Right atrium auricular region (tissue), 2 donors: ENCODE data around the gene ZNF654. TPM values are rescaled to one million over a fixed set of nuclear protein-coding genes. Genes with fewer than 3 reads are reported as not detected.

ENCODE experiments used
- DNase-seq: peaks from one replicate; pipeline ENCODE4 v3.0.0-alpha.2; 2019; ENCODE audit warnings: low spot score
- H3K27ac ChIP-seq, 2 donors: fragments of 200-600 bp; sonication (generic); 1 replicate in 1 of 2; 2 replicates in 1 of 2; pipeline ENCODE4 v1.5.1; 2016 to 2019
- H3K27me3 ChIP-seq, 2 donors: fragments of 200-600 bp; sonication (generic); one replicate each; pipeline versions ENCODE4 v1.5.1 to v1.6.0; 2017 to 2019
- H3K36me3 ChIP-seq: fragments of 200-600 bp; sonication (generic); one replicate; pipeline ENCODE4 v1.5.1; 2016
- H3K4me1 ChIP-seq, 2 donors: fragments of 200-600 bp; sonication (generic); one replicate each; pipeline versions ENCODE4 v1.5.1 to v1.6.0; 2017 to 2019
- H3K4me3 ChIP-seq, 2 donors: fragments of 200-600 bp; sonication (generic); 1 replicate in 1 of 2; 2 replicates in 1 of 2; pipeline ENCODE4 v1.5.1; 2017 to 2019; ENCODE audit warnings: mild to moderate bottlenecking in 1 of 2, moderate library complexity in 1 of 2
- H3K9me3 ChIP-seq, 2 donors: fragments of 200-600 bp; sonication (generic); one replicate each; pipeline ENCODE4 v1.5.1; 2019
- CTCF ChIP-seq, 2 donors: fragments of 200-600 bp; sonication (generic); IDR thresholded peaks; one replicate each; pipeline ENCODE4 v1.5.1; 2019; ENCODE audit warnings: antibody characterized with exemption in 2 of 2
- total RNA-seq, 2 donors: library from RNA; depleted of rRNA; stranded (reverse); fragments of >200 nt; gene quantifications; one replicate each; pipeline ENCODE4 v1.1.0, GENCODE V29; 2016

Gene ZNF654
- total RNA-seq, 2 donors from 2014 or later = 6.8 to 7.2 TPM

GRCh38 chr3:88028876-88029275, 30.2 kb upstream of the ZNF654 start:
- peaks cover 0 to 13% of the 10 kb centered on the region in 2 donors for H3K9me3 ChIP-seq
- H3K27ac ChIP-seq = no peak overlapping the region
- no peak for TF ChIP-seq CTCF (IDR thresholded peaks at IDR 0.05)
- DNase-seq = no peak
- H3K27me3 ChIP-seq = no peaks in the 10 kb centered on the region
- no peak overlapping the region for H3K4me3 ChIP-seq
- peaks cover 0 to 6% of the 10 kb centered on the region in 2 donors for H3K4me1 ChIP-seq
- H3K36me3 ChIP-seq = no peaks in the 10 kb centered on the region

- TF ChIP-seq CTCF (IDR thresholded peaks at IDR 0.05) = no peak
- DNase-seq = no peak
- H3K4me3 ChIP-seq = no peak overlapping the region
- peaks cover 0 to 6% of the 10 kb centered on the region in 2 donors for H3K4me1 ChIP-seq
- no peak overlapping the region for H3K27ac ChIP-seq
- no peaks in the 10 kb centered on the region for H3K27me3 ChIP-seq
- H3K9me3 ChIP-seq = peaks cover 0 to 13% of the 10 kb centered on the region in 2 donors
- H3K36me3 ChIP-seq = no peaks in the 10 kb centered on the region
Observed at GRCh38 chr3:88030210-88030609, 28.8 kb upstream of the ZNF654 start.

GRCh38 chr3:88031642-88032077, 27.4 kb upstream of the ZNF654 start:
- H3K36me3 ChIP-seq = no peaks in the 10 kb centered on the region
- peak overlapping the region; percentile 8 to 55 for H3K27ac ChIP-seq

GRCh38 chr3:88032245-88032644, 26.8 kb upstream of the ZNF654 start:
- Histone ChIP-seq H3K9me3 (no peaks in the 10 kb centered on the region), H3K4me1 (peaks cover 0 to 6% of the 10 kb centered on the region in 2 donors), H3K27me3 (no peaks in the 10 kb centered on the region), H3K4me3 (peak overlapping the region in 1 of 2 donors; percentile 40), H3K27ac (peak overlapping the region; percentile 8 to 55), H3K36me3 (no peaks in the 10 kb centered on the region)
- TF ChIP-seq CTCF (IDR thresholded peaks at IDR 0.05) = no peak
- DNase-seq = no peak

More at GRCh38 chr3:88031642-88032077, 27.4 kb upstream of the ZNF654 start:
- TF ChIP-seq CTCF (IDR thresholded peaks at IDR 0.05) = no peak
- DNase-seq = no peak
- Histone ChIP-seq H3K9me3 (peaks cover 0 to 4% of the 10 kb centered on the region in 2 donors), H3K27me3 (no peaks in the 10 kb centered on the region), H3K4me3 (peak overlapping the region; percentile 27 to 40), H3K4me1 (peaks cover 0 to 6% of the 10 kb centered on the region in 2 donors)

GRCh38 chr3:88033079-88033478, 26.0 kb upstream of the ZNF654 start:
- Histone ChIP-seq H3K9me3 (no peaks in the 10 kb centered on the region), H3K27ac (no peak overlapping the region), H3K36me3 (no peaks in the 10 kb centered on the region), H3K4me1 (peaks cover 0 to 6% of the 10 kb centered on the region in 2 donors), H3K27me3 (no peaks in the 10 kb centered on the region), H3K4me3 (no peak overlapping the region)
- DNase-seq = no peak
- TF ChIP-seq CTCF (IDR thresholded peaks at IDR 0.05) = no peak

- Histone ChIP-seq H3K27ac (no peak overlapping the region), H3K4me1 (peaks cover 0 to 6% of the 10 kb centered on the region in 2 donors), H3K27me3 (no peaks in the 10 kb centered on the region), H3K36me3 (no peaks in the 10 kb centered on the region), H3K9me3 (no peaks in the 10 kb centered on the region), H3K4me3 (no peak overlapping the region)
- no peak for DNase-seq
- no peak for TF ChIP-seq CTCF (IDR thresholded peaks at IDR 0.05)
Observed at GRCh38 chr3:88033808-88034207, 25.2 kb upstream of the ZNF654 start.
